HFFc6 (cell line): Measurements from ENCODE around the gene CAPZA1. TPM values are rescaled to one million over a fixed set of nuclear protein-coding genes. Genes with fewer than 3 reads are reported as not detected.
"Not testable (repeated sequence)": the region's sequence is repeated elsewhere in the genome, so short reads cannot be mapped to it uniquely, and the experiment has no call there.

Source experiments
- DNase-seq: peaks from one replicate; pipeline ENCODE4 v3.0.0-alpha.2; 2018
- H3K27ac Mint-ChIP-seq: 2 replicates; pipeline ENCODE4 v1.8.0; 2020; ENCODE audit warnings: mild to moderate bottlenecking, mixed read lengths
- H3K27me3 Mint-ChIP-seq: 2 replicates; pipeline ENCODE4 v1.8.0; 2021; ENCODE audit warnings: mild to moderate bottlenecking, moderate library complexity, mixed read lengths; ENCODE audit not compliant: insufficient read depth
- H3K36me3 Mint-ChIP-seq: 2 replicates; pipeline ENCODE4 v1.8.0; 2021; ENCODE audit warnings: low read depth, mixed read lengths
- H3K4me1 Mint-ChIP-seq: 2 replicates; pipeline ENCODE4 v1.8.0; 2020; ENCODE audit warnings: low read depth, mixed read lengths
- H3K4me3 Mint-ChIP-seq: 2 replicates; pipeline ENCODE4 v1.8.0; 2020; ENCODE audit warnings: mild to moderate bottlenecking, moderate library complexity, mixed read lengths
- H3K9me3 Mint-ChIP-seq: 2 replicates; pipeline ENCODE4 v1.8.0; 2020; ENCODE audit warnings: mild to moderate bottlenecking, mixed read lengths
- total RNA-seq, 6 experiments: library from RNA; stranded (reverse); fragmentation: NEBNext Ultra II Directional; extraction: Animal tissue kit (Norgen Biotek cat#: 25700); gene quantifications; 2 replicates in 1 of 6; 3 replicates in 5 of 6; pipeline ENCODE4 v1.2.3, GENCODE V29; 2021
- TF ChIP-seq, protein P1 (sequence below): fragments of 200-600 bp; sonication (generic); IDR thresholded peaks from 2 replicates; pipeline ENCODE4 v1.5.0; 2021; ENCODE audit warnings: antibody characterized with exemption, mild to moderate bottlenecking

Gene CAPZA1
- total RNA-seq, 6 experiments from 2014 or later = 230 to 293 (median 265) TPM

DNA sequence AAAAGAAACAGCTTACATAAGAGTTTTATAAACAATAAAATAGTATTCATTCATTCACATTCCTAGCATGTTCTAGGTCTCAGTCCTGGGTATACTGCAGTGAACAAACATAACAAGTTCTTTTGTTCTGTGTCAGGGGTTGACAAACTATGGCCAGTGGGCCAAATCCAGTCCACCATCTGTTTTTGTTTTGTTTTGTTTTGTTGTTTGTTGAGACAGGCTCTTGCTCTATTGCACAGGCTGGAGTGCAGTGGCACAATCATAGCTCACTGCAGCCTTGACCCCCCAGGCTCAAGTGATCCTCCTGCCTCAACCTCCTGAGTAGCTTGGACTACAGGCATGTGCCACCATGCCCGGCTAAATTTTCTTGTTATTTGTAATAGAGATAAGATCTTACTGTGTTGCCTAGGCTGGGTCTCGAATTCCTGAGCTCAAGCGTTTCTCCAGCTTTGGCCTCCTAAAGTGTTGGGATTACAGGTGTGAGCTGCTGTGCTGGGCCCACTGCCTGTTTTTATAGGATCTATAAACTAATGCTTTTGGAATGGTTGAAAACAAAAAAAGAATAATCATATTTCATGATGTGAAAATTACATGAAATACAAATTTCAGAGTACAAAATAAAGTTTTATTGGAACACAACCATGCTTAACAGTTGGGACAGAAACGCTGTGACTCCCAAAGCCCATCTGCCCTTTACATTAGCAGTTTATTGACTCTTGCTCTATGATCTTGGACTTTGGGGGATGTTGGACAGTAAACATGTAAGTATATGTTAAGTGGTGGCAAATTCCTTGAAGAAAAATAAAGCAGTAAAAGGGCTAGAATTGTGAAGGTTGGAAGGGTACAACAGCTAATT, 17.9 kb downstream of the CAPZA1 start:
- Mint-ChIP-seq H3K27ac (peak overlapping the region; percentile 70), H3K4me1 (peaks cover 56% of the 10 kb centered on the region), H3K36me3 (peaks cover 7% of the 10 kb centered on the region; the same call in 1 of the 2 replicates), H3K4me3 (peak overlapping the region; percentile 48), H3K27me3 (peaks cover 1% of the 10 kb centered on the region; the same call in 1 of the 2 replicates), H3K9me3 (no peaks in the 10 kb centered on the region)
- DNase-seq = peak; percentile 51
- TF ChIP-seq, protein P1, sequence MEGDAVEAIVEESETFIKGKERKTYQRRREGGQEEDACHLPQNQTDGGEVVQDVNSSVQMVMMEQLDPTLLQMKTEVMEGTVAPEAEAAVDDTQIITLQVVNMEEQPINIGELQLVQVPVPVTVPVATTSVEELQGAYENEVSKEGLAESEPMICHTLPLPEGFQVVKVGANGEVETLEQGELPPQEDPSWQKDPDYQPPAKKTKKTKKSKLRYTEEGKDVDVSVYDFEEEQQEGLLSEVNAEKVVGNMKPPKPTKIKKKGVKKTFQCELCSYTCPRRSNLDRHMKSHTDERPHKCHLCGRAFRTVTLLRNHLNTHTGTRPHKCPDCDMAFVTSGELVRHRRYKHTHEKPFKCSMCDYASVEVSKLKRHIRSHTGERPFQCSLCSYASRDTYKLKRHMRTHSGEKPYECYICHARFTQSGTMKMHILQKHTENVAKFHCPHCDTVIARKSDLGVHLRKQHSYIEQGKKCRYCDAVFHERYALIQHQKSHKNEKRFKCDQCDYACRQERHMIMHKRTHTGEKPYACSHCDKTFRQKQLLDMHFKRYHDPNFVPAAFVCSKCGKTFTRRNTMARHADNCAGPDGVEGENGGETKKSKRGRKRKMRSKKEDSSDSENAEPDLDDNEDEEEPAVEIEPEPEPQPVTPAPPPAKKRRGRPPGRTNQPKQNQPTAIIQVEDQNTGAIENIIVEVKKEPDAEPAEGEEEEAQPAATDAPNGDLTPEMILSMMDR = no peak

DNA sequence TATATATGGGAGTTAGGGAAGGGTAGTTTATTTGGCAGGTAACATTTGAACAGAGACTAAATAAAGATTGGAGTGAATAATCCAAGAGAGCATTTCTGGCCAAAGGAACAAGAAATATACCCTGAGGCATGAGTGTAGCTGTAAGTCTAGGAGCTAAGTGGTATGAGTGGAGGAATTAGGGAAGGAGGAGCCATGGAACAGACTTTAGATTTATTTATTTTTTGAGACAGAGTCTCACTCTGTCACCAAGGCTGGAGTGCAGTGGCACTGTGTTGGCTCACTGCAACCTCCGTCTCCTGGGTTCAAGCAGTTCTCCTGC, 18.4 kb downstream of the CAPZA1 start:
- peak; percentile 70 for DNase-seq
- Mint-ChIP-seq H3K9me3 (no peaks in the 10 kb centered on the region), H3K4me1 (peaks cover 53% of the 10 kb centered on the region), H3K27me3 (peaks cover 1% of the 10 kb centered on the region; the same call in 1 of the 2 replicates), H3K27ac (peak overlapping the region; percentile 70), H3K36me3 (peaks cover 6% of the 10 kb centered on the region; the same call in 1 of the 2 replicates), H3K4me3 (peak overlapping the region; percentile 37)
- TF ChIP-seq, protein P1 = no peak

DNA sequence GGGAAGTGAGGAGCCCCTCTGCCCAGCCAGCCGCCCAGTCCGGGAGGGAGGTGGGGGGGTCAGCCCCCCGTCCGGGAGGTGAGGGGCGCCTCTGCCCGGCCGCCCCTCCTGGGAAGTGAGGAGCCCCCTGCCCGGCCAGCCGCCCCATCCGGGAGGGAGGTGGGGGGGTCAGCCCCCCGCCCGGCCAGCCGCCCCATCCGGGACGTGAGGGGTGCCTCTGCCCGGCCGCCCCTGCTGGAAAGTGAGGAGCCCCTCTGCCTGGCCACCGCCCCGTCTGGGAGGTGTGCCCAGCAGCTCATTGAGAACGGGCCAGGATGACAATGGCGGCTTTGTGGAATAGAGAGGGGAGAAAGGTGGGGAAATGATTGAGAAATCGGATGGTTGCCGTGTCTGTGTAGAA, 20.8 kb downstream of the CAPZA1 start:
- H3K4me3 Mint-ChIP-seq, H3K27me3 Mint-ChIP-seq, H3K27ac Mint-ChIP-seq, H3K9me3 Mint-ChIP-seq, DNase-seq, H3K36me3 Mint-ChIP-seq: not testable (repeated sequence)
- peaks cover 31% of the 10 kb centered on the region for H3K4me1 Mint-ChIP-seq

DNA sequence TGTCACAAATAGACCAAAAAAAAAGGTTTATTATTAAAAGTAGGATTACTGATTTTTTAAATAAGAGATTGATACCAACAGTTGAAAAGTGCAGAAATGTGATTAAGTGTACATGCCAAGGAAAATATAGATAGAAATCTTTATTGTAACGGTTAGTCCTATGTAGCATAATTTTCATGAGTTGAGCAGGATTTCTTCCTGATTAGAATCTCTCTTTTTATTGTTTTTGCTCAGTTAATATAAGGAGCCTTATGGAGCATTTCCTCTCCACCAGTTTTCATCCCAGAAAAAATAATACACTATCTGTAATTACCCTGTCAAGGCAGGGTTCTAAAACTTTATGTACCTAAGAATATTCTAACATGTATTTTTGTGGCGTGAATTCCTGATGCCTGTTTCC, 23.4 kb downstream of the CAPZA1 start:
- no peak for DNase-seq
- Mint-ChIP-seq H3K27ac (no peak overlapping the region), H3K9me3 (no peaks in the 10 kb centered on the region), H3K4me3 (no peak overlapping the region), H3K36me3 (peaks cover 22% of the 10 kb centered on the region), H3K4me1 (peaks cover 16% of the 10 kb centered on the region), H3K27me3 (peaks cover 1% of the 10 kb centered on the region; the same call in 1 of the 2 replicates)
- TF ChIP-seq, protein P1 = no peak

DNA sequence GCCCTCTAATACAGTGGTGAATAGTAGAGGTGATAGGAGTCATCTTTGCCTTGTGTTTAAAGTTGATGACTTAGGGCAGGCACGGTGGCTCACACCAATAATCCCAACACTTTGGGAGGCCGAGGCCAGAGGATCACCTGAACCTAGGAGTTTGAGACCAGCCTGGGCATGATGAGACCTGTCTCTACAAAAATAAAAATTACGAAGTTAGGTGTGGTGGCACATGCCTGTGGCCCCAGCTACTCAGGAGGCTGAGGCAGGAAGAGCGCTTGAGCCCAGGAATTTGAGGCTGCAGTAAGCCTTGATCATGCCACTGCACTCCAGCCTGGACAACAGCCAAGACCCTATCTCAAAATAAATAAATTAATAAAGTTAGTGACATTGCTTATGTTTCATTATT, 26.6 kb downstream of the CAPZA1 start:
- TF ChIP-seq, protein P1 = no peak
- Mint-ChIP-seq H3K9me3 (no peaks in the 10 kb centered on the region), H3K27ac (no peak overlapping the region), H3K27me3 (no peaks in the 10 kb centered on the region; the same call in 1 of the 2 replicates), H3K36me3 (peaks cover 44% of the 10 kb centered on the region), H3K4me1 (peaks cover 19% of the 10 kb centered on the region), H3K4me3 (no peak overlapping the region)
- no peak for DNase-seq

DNA sequence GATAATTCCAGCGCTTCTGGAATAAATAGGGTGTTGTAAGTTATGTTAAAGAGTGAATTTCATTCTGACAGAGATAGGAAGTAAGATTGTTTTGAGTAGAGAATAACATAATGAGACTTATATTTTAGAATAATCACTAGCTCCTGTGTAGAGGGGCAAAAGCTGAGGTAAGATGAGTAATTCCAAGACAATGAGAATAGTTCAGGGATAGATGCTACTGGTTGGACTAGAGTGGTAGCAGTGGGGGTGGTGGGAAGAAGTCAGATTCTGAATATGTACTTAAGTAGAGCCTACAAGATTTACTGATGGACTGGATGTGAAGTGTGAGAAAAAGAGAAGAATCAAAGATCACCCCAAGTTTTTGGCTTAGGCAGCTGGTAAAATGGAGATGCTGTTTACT, 31.6 kb downstream of the CAPZA1 start:
- no peaks in the 10 kb centered on the region for H3K9me3 Mint-ChIP-seq
- TF ChIP-seq, protein P1 = no peak
- H3K27ac Mint-ChIP-seq = peak overlapping the region; percentile 20; the same call in 1 of the 2 replicates
- peaks cover 42% of the 10 kb centered on the region for H3K36me3 Mint-ChIP-seq
- no peak overlapping the region; the same call in 1 of the 2 replicates for H3K4me3 Mint-ChIP-seq
- H3K4me1 Mint-ChIP-seq = peaks cover 25% of the 10 kb centered on the region
- no peaks in the 10 kb centered on the region; the same call in 1 of the 2 replicates for H3K27me3 Mint-ChIP-seq
- DNase-seq = no peak
